Effector CD4-positive, alpha-beta T cell (primary cell): ENCODE data around the gene EIF4G1.
"Not testable (repeated sequence)": the region's sequence is repeated elsewhere in the genome, so short reads cannot be mapped to it uniquely, and the experiment has no call there.

Source experiments
- DNase-seq: peaks from one replicate; pipeline ENCODE4 v3.0.0-alpha.2; 2020

EIF4G1 gene

DNA sequence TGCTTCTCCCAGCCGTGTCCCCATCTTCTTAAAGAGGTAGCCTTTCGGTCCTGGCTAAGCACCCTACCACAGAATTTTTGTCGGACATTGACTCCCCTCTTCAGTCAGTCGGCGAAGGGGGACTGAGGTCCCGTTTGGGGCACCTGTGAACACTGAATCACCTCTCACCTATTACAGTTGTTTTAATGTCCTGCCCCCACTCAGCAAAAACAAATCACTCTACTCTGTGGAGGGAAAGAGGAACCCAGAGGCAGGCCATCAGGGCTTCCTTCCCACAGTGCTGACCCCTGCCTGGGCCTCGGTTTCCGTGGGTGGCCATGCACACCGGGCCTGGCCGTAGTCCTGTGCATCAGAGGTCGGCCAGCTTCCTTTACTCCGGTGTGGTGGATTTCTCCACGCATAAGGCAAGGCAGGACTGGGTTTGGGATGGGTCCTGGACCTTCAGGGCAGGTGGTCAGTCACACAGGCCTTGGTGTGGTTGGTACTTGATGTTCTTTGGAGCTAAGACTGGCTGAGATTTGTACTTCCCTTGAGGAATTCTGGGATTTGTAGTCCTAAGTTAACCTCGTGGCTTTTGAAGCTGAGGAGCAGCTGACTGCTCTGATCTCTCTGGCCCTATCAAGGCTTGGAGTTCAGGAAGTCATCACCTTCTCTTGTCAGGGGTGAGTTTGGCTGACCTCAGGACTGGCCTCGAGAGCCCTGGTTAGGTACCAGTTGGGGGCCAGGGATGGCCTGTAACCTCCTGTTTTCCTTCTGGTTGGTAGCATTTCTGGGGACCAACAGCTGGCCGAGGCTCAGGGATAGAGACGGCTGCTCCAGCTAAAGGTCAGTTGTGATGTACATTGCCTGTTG is 22.4 kb downstream of the EIF4G1 start:
- DNase-seq, result no peak

DNA sequence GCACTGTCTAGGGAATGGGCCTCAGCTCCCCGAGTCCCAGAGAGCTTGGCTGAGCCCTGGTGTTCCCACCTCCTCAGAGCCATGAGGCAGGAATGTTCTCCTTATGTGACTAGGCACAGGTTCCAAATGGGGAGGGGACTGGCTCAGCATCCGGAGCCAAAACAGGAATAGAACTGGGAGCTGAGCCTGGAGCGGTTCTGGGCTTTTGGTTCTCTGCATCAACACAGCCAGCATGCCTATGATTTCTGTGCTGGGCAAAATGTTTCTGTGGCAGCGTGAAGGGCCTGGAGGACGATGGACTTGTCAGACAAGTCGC is 23.0 kb downstream of the EIF4G1 start, which contains the start of gene FAM131A:
Gene FAM131A (plus strand): TSS at position 202 of the 316 bp plus-strand sequence. CDS start 31 bp downstream, at position 233.
- no peak for DNase-seq

DNA sequence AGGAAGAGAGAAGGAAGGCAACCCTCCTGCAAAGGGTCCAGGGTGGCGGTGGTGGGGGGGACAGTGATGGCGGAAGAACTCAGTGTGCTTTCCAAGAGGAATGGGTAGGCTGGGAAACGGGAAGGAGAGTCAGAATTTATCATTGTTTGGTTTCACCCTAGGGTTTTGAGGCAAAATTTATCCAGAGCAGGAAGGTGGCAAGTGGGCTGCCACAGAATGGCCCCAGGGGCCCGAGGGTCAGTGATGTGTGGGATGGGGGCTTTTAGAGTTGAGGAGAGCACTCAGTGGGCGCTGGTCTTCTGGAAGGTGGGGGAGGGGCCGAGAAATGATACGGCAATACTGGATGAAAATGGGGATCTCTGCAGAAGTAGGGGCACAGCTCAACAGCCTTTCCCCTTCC is 23.6 kb downstream of the EIF4G1 start:
- no peak for DNase-seq

DNA sequence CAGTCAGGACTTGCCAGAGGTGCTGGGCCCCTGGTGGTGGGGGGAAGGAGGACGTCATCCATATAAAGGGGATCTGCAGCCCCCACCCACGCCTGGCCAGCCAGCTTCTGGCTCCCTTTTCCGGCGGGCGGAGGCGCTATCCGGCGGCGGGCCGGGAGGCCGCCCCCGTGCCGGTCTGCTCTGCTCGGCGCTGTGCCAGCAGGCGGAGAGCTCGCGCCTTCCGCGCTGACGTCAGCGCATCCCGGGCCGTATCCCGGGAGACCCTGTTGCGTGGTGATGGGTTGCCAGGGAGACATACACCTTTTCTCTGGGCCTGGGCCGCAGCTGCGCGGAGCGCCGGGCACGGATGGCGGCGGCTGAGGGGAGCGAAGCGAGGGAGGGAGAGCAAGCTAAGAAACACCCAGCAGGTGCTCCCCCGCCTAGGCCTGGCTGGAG is 24.1 kb downstream of the EIF4G1 start:
- no peak for DNase-seq

DNA sequence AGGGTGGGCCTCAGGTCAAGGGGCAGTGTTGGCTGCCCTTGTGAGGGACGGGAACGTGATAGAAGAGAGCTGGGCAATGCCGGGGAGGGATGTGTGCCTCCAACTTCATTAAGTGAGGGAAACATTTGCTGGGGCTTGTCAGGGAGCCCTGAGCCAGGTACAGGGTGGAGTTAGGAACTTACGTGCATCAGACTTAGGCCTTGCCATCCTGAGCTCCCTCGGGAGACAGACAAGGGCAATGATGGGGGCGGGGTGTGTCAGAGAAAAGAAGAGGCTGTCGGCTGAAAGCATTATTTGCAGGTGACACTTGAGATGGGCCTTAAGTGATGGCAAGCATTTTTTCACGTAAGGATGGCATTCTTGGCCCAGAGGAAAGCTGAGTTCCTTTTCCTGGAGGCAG is 24.6 kb downstream of the EIF4G1 start:
- DNase-seq, result no peak

DNA sequence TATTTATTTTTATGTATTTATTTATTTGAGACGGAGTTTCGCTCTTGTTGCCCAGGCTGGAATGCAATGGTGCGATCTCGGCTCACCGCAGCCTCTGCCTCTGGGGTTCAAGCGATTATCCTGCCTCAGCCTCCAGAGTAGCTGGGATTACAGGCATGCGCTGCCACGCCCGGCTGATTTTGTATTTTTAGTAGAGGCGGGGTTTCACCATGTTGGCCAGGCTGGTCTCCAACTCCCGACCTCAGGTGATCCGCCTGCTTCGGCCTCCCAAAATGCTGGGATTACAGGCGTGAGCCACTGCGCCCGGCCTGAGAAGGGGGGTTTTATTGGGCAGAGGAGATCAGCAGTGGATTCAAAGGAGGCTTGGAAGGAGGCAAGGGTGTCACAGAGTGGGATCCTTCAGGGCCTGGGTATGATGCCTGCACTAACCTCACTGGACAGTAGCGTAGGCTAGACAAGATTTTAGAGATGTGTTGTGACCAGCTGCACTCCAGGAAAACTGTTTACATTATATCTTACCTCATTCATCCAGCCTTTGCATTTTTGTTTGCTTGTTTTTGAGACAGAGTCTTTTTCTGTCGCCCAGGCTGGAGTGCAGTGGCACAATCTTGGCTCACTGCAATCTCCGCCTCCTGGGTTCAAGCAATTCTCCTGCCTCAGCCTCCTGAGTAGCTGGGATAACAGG is 25.2 kb downstream of the EIF4G1 start:
- not testable (repeated sequence) for DNase-seq

DNA sequence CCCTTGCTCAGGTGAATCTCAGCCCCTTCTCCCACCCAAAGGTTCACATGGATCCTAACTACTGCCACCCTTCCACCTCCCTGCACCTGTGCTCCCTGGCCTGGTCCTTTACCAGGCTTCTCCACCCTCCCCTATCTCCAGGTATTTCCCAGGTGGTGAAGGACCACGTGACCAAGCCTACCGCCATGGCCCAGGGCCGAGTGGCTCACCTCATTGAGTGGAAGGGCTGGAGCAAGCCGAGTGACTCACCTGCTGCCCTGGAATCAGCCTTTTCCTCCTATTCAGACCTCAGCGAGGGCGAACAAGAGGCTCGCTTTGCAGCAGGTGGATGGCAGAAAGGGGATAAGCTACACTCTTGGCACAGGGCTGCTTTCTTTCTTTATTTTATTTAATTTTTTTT is 27.5 kb downstream of the EIF4G1 start:
- DNase-seq, result no peak

DNA sequence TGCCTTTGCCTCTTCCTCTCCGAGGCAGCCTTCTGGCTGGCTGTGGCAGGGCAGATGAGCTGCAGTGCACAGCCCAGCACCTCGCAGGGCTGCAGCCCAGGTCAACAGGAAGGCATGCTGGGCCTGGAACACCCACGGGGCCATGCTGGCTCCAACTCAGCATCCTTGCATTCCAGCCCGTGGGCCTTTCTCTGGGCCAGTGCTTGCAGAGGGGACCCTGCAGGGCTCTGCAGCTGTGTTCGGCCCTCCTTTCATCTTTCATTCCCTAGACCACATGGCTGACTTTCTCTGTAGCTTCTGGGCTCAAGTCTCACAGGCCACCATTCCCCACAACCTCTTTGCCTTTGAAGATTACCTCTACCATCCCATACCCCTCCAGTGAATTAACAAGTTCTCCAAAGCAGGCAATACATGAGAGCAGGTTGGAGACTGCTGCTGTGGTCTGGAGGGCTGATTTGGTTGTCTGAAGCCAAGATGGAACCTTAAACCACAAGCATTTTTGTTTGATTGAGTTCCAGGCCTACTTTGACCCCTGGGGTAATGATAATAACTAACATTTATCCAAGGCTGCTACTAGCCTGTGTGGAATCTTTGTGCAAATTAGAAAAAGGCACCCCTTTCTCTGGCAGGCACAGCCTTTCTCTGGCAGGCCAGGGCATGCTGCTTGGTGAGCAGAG is 28.9 kb downstream of the EIF4G1 start:
- DNase-seq, result no peak

DNA sequence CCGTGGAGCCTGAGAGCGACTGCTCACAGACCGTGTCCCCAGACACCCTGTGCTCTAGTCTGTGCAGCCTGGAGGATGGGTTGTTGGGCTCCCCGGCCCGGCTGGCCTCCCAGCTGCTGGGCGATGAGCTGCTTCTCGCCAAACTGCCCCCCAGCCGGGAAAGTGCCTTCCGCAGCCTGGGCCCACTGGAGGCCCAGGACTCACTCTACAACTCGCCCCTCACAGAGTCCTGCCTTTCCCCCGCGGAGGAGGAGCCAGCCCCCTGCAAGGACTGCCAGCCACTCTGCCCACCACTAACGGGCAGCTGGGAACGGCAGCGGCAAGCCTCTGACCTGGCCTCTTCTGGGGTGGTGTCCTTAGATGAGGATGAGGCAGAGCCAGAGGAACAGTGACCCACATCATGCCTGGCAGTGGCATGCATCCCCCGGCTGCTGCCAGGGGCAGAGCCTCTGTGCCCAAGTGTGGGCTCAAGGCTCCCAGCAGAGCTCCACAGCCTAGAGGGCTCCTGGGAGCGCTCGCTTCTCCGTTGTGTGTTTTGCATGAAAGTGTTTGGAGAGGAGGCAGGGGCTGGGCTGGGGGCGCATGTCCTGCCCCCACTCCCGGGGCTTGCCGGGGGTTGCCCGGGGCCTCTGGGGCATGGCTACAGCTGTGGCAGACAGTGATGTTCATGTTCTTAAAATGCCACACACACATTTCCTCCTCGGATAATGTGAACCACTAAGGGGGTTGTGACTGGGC is 30.3 kb downstream of the EIF4G1 start:
- DNase-seq, result no peak

DNA sequence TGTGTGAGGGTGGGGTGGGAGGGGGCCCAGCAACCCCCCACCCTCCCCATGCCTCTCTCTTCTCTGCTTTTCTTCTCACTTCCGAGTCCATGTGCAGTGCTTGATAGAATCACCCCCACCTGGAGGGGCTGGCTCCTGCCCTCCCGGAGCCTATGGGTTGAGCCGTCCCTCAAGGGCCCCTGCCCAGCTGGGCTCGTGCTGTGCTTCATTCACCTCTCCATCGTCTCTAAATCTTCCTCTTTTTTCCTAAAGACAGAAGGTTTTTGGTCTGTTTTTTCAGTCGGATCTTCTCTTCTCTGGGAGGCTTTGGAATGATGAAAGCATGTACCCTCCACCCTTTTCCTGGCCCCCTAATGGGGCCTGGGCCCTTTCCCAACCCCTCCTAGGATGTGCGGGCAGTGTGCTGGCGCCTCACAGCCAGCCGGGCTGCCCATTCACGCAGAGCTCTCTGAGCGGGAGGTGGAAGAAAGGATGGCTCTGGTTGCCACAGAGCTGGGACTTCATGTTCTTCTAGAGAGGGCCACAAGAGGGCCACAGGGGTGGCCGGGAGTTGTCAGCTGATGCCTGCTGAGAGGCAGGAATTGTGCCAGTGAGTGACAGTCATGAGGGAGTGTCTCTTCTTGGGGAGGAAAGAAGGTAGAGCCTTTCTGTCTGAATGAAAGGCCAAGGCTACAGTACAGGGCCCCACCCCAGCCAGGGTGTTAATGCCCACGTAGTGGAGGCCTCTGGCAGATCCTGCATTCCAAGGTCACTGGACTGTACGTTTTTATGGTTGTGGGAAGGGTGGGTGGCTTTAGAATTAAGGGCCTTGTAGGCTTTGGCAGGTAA is 31.1 kb downstream of the EIF4G1 start:
- no peak for DNase-seq

DNA sequence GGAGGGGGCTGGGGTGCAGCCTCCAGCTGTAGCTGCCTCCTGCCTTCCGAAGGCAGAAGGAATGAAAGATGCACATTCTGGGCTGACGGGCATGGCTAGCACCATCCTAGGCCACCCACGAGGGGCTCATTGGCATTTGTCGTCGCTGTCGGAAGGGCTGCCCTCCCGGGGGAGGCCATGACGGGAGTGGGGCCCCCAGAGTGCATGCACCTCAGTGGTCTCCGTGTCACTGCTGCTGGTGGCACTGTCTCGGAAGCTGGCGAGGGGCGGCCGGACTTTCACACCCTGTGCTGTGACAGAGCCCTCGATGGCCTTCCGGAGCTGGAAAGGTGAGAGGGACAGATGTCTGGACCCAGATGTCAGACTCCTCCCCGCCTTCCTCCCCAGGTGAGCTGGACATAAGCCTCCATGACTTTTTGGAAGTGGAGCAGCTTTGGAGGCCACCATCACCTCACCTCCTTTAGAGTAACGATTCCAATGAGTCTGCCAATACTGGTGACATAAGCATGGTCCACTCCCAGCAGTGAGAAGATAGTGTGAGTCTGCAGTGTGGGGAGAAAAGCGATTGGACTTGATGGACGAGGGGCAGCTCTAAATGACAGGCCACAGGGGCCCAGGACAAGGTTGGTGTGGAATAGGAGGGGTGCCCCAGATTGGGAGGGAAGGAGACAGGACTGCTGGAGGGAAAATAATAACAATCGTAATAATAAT is 32.2 kb downstream of the EIF4G1 start:
- DNase-seq, result no peak

DNA sequence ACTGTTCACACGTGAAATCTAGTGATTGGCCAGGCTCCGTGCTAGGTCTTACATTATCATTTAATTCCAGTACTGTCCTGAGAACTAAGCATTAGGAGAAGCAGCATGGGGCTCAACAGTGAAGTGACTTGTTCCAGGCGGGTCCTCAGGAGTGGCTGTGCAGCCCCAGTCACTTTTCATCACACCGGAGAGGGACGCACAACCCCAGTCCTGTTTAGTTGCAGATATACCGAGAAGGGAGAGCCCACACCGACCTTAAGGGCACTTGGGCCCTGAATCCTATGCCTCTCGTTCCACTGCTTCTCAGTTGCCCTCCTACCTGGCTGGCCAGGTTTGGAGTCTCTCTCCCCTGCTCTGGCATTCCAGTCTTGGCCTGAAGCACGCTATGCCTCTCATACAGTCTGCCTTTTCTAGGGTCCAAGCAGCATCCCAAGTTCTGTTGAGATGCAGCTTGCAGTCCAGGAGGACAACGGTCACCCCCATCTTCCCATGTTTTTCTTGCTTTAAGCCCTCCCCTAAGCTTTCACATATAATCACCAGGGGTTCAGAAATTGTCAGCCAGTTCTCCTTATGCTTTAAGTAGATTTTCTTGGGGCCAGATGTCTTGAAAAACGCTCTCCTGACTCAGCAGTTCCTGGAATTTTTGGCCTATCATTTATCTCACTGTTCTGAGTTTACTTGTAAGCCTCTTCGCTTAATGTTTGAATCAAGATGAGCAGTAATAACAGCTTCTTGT is 33.1 kb downstream of the EIF4G1 start:
- DNase-seq, result no peak

DNA sequence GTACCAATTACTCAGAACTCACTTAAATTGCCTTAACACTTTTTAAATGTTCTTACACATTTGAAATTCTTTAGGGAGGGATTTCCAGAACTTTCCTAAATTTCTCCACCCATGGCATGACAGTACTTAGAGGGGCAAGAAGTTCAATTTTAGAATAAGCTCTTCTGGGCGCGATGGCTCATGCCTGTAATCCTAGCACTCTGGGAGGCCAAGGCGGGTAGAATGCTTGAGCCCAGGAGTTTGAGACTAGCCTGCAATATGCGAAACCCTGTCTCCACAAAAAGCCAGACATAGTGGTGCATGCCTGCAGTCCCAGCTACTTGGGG is 33.6 kb downstream of the EIF4G1 start:
- DNase-seq, result no peak

DNA sequence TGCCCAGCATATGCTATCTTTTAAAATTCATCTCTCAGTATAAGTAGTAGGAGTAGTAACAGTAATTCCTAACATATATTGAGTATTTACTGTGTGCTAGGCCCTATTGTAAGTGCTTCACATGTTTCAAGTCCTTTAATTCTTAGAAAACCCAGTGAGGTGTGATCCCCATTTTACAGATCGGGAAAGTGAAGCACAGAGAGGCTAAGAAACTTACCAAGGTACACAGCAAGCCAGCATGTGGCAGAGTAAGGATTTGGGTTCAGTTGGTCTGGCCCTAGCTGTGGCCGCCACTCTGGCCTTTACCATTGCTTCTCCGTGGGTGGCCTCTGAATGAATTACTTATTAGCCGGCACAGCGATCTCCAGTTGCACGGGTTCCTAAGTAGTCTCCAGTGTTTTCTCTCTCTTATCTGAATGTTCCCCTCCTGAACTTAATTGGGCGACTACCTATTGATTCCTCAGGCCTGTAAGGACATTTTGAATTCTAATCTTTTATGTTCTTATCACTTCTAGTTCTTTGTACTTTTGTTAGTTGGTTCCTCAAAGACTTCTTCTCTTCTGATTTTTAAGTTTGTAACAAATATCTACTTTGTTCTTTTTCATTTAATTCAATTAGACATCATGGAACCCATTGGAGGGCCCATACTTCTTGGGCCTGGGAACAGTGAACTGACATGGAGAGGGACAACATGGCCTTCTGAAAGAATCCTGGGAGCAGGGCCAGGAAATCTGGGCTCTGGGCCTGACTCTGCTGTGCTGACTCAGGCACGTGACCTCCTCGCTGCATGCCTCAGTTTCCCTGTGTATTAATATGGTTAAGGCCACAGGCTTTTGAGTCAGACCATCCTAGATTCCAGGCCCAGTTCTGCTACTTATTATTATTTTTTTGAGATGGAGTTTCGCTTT is 35.4 kb downstream of the EIF4G1 start:
- no peak for DNase-seq

DNA sequence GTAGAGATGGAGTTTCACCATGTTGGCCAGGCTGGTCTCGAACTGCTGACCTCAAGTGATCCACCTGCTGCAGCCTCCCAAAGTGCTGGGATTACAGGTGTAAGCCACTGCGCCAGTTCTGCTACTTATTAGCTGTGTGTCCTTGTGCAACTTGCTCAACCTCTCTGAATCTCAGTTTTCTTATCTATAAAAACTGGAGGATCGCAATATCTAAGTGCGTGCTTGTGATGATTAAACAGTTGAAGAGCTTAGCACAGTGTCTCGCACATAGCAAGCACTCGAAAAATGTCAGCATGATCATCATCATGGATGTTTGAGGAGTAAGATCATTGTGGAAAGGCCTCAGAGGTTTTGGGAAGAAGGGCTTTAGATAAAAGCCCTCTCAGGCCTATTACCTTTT is 36.2 kb downstream of the EIF4G1 start:
- no peak for DNase-seq

DNA sequence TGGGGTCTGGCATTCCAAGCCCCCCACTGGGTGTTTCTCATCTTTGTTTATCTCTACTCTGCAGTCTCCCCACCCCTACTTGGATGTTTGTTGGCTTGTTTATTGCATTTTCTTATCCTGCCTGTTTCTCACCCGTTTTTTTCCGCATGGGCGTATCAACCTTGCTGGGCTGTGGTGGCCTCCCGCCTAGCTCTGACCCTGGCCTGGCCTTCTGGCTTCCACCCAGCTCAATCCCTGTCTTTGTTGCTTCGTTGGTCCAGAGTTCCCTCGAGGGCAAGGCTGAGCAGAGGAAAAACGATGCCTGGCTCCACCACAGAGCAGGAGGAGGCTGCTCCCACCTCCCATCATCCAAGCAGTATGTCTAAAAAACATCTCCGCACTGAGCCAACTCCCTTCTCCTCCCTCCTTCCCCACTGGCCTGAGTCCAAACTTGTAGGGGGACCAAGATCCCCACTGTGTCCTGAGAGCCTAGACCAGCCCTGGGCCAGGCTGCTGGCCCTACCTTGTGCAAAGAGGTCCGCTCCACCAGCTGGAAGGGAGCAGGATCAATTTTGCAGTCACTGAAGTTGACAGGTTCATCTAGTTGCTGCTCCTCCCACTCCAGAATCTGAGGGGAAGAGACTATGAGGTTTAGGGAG is 37.2 kb downstream of the EIF4G1 start:
- DNase-seq, result no peak

DNA sequence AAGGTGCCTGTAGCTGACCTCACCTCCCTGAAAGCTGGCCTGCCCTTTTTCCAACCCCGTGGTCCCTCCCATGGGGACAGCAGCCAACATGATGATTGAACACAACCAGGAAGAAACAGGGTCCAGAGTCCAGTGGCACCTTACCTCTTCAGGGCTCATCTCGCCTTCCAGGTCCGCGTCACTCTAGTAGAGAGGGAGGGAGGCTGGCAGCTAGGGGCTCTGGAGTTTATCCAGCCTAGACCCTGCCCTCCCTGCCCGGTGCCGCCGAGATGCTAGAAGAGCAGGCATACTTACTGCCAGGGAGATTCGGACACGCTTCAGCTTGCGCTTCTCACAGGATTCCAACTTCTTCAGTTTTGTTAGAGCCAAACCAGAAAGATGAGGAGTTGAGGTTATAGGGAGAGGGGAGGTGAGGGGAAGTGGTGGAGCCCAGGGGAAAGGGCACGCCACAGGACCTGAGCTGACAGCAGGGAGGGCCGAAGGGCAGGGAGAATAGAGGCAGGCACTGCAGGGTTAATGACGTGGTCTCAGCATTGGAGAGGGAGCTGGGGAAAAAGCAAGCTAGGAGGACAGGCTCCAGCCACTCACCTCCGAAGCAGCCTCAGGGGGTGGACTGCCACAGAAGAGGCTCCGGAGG is 37.9 kb downstream of the EIF4G1 start:
- DNase-seq, result no peak

DNA sequence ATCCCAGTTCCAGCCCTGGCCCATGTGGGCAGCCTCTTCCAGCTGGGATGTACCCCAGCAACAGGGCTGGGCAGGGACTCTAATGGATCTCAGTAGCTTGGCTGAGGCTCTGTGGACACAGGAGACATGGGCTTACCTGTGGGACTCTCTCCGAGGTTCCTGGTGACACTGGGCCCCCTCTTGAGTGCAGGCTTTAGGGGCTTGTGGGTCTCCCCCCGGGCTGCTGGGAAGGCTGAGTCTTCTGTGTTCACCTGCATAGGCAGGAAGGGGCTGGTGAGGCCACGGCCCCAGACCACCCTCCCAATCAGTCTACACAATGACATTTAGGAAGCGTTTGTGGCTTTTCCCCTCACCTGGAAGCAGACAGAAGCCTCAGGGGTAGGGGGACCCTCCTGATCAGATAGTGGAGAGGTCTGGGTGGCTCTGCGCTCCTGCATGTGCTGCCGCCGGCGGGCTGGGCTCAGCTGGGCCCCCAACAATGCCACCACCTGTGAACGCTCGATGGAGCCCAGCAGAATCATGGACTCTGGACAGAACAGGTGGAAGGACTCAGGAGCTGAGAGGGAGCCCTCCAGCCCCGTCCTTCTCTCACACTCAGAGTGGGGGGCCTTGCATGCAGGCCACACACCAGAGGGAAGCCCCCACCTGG is 38.6 kb downstream of the EIF4G1 start:
- no peak for DNase-seq
